Ascending aorta (tissue), 2 donors: ENCODE measurements around the gene FRMD3. TPM values are rescaled to one million over a fixed set of nuclear protein-coding genes. Genes with fewer than 3 reads are reported as not detected.

Source experiments
- DNase-seq, 2 donors: peaks; one replicate each; pipeline ENCODE4 v3.0.0-alpha.2; 2019; ENCODE audit warnings: low spot score in 2 of 2
- H3K27ac ChIP-seq, 2 donors: fragments of 200-600 bp; sonication (generic); one replicate each; pipeline ENCODE4 v1.5.1; 2016 to 2017; ENCODE audit warnings: mild to moderate bottlenecking in 1 of 2
- H3K27me3 ChIP-seq: fragments of 200-600 bp; sonication (generic); one replicate; pipeline ENCODE4 v1.5.1; 2017
- H3K36me3 ChIP-seq, 2 donors: fragments of 200-600 bp; sonication (generic); one replicate each; pipeline ENCODE4 v1.5.1; 2016
- H3K4me1 ChIP-seq, 2 donors: fragments of 200-600 bp; sonication (generic); one replicate each; pipeline ENCODE4 v1.5.1; 2016 to 2017; ENCODE audit warnings: mild to moderate bottlenecking in 1 of 2
- H3K4me3 ChIP-seq, 2 donors: fragments of 200-600 bp; sonication (generic); one replicate each; pipeline ENCODE4 v1.5.1; 2016 to 2017; ENCODE audit warnings: mild to moderate bottlenecking in 1 of 2
- H3K9me3 ChIP-seq, 2 donors: fragments of 200-600 bp; sonication (generic); one replicate each; pipeline ENCODE4 v1.5.1; 2016
- CTCF ChIP-seq, 3 experiments: fragments of 200-600 bp in 2 of 3; fragments of 450-650 bp in 1 of 3; sonication (generic) in 2 of 3; IDR thresholded peaks; one replicate each; pipeline ENCODE4 v1.5.1; 2016 to 2019; ENCODE audit warnings: antibody characterized with exemption in 3 of 3, mild to moderate bottlenecking in 1 of 3, moderate library complexity in 1 of 3
- intact Hi-C: fragments of 100-400 bp; cut with DNase I; formaldehyde crosslinking; loops from one replicate; pipeline ENCODE4 v1.15.1; 2023
- total RNA-seq: library from RNA; depleted of rRNA; stranded (reverse); fragments of >200 nt; gene quantifications from one replicate; pipeline ENCODE4 v1.1.0, GENCODE V29; 2016

FRMD3 gene
- total RNA-seq, 1 donor from 2014 or later = 8.5 TPM

DNA sequence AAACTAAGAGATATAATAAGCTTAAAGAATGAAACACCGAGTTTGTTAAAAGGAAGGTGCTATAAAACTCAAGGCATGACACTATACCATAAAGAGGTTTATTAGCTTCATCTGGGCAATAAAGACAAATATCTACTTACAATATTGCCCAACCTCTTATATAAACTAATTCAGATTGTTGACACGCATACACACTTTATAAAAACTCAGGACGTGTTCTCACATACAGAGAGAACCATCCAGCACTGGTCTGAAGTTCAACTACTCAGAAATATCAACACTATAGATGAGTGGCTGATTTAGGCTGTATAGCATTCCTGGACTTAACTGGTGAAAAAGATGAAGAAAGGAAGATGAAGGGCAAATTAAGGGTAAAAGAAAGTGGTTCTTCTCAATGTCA, 81.2 kb downstream of the FRMD3 start:
- no peaks in the 10 kb centered on the region for H3K27me3 ChIP-seq
- TF ChIP-seq CTCF (IDR thresholded peaks at IDR 0.05) = no peak
- intact Hi-C loops = no loop called here
- H3K4me3 ChIP-seq = no peak overlapping the region
- no peaks in the 10 kb centered on the region for H3K9me3 ChIP-seq
- no peak for DNase-seq
- no peaks in the 10 kb centered on the region for H3K4me1 ChIP-seq
- H3K27ac ChIP-seq = no peak overlapping the region
- H3K36me3 ChIP-seq = no peaks in the 10 kb centered on the region

DNA sequence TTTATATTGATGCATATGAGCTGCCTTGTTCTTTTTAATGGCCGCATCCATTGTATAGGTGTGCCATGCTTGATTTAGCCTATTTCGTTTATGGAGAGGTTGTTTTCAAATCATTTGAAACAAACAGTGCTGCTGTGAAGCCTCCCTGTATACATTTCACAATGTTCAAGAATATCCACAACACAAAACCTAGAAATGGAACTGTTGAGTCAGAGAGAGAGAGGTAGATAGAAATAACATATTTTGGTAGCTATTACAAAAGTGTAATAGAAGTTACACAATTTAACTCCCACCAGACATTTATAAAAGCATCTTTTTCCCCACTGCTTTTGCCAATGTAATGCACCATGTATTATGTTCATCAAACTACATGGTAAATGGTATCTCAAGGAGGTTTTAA, 82.0 kb downstream of the FRMD3 start:
- Histone ChIP-seq H3K27ac (no peak overlapping the region), H3K4me1 (no peaks in the 10 kb centered on the region), H3K36me3 (no peaks in the 10 kb centered on the region), H3K27me3 (no peaks in the 10 kb centered on the region), H3K9me3 (no peaks in the 10 kb centered on the region), H3K4me3 (no peak overlapping the region)
- intact Hi-C loops = no loop called here
- DNase-seq = no peak
- no peak for TF ChIP-seq CTCF (IDR thresholded peaks at IDR 0.05)

DNA sequence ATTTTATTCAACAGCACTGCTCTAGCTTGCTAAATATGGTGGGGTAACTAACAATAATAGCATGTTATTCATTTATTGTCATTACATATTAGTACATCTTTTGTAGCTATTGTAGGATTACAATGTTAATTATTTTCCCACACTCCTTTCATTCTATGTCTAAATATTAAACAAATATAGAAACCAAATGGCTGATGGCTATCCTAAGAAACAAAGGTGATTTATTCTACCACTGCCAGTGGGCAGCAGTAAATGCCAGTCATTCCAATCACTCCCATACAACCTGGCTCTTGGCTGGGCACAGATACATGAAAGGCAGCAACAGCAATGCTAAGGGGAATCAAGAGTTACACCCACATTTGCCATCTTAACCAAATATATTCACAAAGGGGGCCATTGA, 84.1 kb downstream of the FRMD3 start:
- Histone ChIP-seq H3K9me3 (no peaks in the 10 kb centered on the region), H3K4me1 (no peaks in the 10 kb centered on the region), H3K27ac (no peak overlapping the region), H3K36me3 (no peaks in the 10 kb centered on the region), H3K27me3 (no peaks in the 10 kb centered on the region), H3K4me3 (no peak overlapping the region)
- DNase-seq = no peak
- no peak for TF ChIP-seq CTCF (IDR thresholded peaks at IDR 0.05)
- intact Hi-C loops = no loop called here

- no peak for TF ChIP-seq CTCF (IDR thresholded peaks at IDR 0.05)
- Histone ChIP-seq H3K27ac (no peak overlapping the region), H3K36me3 (no peaks in the 10 kb centered on the region), H3K27me3 (no peaks in the 10 kb centered on the region), H3K4me1 (no peaks in the 10 kb centered on the region), H3K4me3 (no peak overlapping the region), H3K9me3 (no peaks in the 10 kb centered on the region)
- intact Hi-C loops = no loop called here
- no peak for DNase-seq
These were observed 86.9 kb downstream of the FRMD3 start for GRCh38 chr9:83451308-83451707.

DNA sequence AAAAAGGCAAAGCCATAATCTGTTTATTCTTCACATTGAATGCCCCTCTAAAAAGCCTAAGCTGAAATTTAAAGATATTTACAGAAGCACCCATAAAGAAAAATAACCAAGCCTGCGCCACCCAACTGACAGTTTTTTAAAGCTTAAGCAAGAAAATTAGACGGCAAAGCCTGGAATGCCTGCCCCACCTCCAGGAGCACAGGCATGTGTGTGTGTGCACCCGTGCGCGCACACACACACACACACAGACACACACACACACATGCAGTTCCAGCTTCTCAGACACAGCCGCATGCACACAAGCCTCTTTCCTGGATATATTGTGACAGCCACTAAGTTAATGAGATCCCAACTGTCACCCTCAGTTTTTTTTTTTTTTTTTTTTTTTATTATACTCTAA, 88.2 kb downstream of the FRMD3 start:
- no peak overlapping the region for H3K27ac ChIP-seq

More for the DNA sequence above, 88.2 kb downstream of the FRMD3 start:
- no peak for DNase-seq
- Histone ChIP-seq H3K27me3 (no peaks in the 10 kb centered on the region), H3K36me3 (no peaks in the 10 kb centered on the region), H3K4me3 (no peak overlapping the region), H3K9me3 (no peaks in the 10 kb centered on the region), H3K4me1 (peaks cover 0 to 8% of the 10 kb centered on the region in 2 donors)
- intact Hi-C loops = loop anchor here (10.0 kb wide), 1 partner anchor 85 kb away; no protein-coding TSS in a partner anchor
- TF ChIP-seq CTCF (IDR thresholded peaks at IDR 0.05) = no peak
